Measurements from ENCODE around the gene PRSS33.

DNA sequence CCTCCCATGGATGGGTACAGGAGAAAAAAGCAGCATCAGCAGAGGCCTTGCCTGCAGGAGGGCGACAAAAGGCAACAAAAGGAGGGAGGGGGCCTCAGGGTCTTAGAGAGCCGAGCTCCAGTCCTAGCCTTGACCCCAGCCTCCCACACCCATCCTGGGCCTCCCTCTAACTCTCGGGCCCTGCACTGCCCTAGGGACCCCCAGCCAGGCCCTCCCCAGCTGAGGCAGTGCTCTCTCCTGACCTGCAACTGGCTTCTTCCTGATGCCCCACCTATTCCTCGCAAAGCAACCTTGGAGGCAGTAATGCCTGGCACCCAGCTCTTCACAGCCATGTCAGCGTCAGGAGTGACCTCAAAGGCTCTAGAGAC is 50.1 kb downstream of the PRSS33 start:
- TF ChIP-seq, protein P1, sequence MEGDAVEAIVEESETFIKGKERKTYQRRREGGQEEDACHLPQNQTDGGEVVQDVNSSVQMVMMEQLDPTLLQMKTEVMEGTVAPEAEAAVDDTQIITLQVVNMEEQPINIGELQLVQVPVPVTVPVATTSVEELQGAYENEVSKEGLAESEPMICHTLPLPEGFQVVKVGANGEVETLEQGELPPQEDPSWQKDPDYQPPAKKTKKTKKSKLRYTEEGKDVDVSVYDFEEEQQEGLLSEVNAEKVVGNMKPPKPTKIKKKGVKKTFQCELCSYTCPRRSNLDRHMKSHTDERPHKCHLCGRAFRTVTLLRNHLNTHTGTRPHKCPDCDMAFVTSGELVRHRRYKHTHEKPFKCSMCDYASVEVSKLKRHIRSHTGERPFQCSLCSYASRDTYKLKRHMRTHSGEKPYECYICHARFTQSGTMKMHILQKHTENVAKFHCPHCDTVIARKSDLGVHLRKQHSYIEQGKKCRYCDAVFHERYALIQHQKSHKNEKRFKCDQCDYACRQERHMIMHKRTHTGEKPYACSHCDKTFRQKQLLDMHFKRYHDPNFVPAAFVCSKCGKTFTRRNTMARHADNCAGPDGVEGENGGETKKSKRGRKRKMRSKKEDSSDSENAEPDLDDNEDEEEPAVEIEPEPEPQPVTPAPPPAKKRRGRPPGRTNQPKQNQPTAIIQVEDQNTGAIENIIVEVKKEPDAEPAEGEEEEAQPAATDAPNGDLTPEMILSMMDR (IDR thresholded peaks at IDR 0.05 in 8 of 11, conservative IDR thresholded peaks at IDR 0.05 in 3 of 11): no peak
- TF ChIP-seq POLR2AphosphoS5 (IDR thresholded peaks at IDR 0.05): no peak

Data from spleen (tissue), 7 donors.